ENCODE data around the gene CD8A.
"Not testable (repeated sequence)": the region's sequence is repeated elsewhere in the genome, so short reads cannot be mapped to it uniquely, and the experiment has no call there.

Gene CD8A

GRCh38 chr2:86790676-86791572 is at the start of gene CD8A:
Gene CD8A (minus strand): TSS chr2:86790913. CDS start chr2:86790825, 88 bp downstream.
- DNase-seq, result no peak

- not testable (repeated sequence) for DNase-seq
Observed at GRCh38 chr2:86839871-86840548, 49.3 kb upstream of the CD8A start.

GRCh38 chr2:86839455-86839854 is 48.7 kb upstream of the CD8A start:
- DNase-seq, result not testable (repeated sequence)

- DNase-seq, result not testable (repeated sequence)
Observed at GRCh38 chr2:86837714-86838113, 47.0 kb upstream of the CD8A start.

GRCh38 chr2:86836915-86837695 is 46.4 kb upstream of the CD8A start:
- not testable (repeated sequence) for DNase-seq

GRCh38 chr2:86835548-86835889 is 44.8 kb upstream of the CD8A start:
- not testable (repeated sequence) for DNase-seq

- DNase-seq, result no peak
Observed at GRCh38 chr2:86833315-86833714, 42.6 kb upstream of the CD8A start.

DNA sequence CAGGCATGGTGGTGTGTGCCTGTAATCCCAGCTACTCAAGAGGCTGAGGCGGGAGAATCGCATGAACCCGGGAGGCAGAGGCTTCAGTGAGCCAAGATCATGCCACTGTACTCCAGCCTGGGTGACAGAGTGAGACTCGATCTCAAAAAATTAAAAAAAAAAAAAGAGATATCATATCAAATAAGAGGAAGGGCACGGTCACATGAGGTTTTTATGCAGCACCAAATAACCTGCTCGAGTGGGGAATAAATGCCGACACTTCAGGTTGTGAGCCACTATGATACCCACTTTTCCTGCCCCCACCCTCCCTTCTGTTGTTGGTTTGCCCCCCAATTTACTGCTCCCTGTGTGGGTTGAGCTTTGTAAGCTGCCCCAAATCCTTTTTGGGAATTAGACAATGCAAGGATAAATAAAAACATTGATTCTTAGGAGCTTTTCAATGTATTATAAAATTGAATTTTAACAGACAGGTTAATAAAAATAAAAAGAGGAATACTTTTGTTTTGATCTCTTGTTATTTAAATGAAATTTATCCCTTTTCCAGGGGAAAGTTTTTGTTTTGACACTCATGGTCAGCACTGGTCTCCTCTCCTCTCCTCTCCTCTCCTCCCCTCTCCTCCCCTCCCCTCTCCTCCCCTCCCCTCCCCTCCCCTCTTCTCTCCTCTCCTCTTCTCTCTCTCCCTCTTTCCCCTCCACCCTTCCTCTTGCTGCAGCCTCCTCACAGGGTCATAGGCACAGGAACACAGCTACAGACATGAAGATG is 41.8 kb upstream of the CD8A start:
- DNase-seq, result no peak

DNA sequence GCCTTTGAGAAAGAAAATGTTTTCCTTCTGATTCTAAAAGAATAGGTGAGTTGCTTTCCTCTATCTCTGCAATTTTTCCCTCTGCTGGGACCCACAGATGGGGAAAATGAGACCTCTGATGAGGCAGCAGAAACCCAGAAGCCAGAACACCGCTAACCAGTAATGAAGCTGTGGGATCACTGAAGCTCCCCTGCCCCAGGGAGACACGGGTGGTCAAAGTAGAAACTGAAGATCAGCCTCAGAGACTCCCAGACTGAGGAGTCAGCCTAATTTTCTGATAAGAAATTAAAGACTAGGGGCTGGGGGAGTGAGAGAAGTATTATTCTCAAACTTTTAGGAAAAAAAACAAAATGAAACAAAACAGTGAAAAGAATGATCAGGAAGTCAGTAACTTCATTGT is 40.8 kb upstream of the CD8A start:
- no peak for DNase-seq

DNA sequence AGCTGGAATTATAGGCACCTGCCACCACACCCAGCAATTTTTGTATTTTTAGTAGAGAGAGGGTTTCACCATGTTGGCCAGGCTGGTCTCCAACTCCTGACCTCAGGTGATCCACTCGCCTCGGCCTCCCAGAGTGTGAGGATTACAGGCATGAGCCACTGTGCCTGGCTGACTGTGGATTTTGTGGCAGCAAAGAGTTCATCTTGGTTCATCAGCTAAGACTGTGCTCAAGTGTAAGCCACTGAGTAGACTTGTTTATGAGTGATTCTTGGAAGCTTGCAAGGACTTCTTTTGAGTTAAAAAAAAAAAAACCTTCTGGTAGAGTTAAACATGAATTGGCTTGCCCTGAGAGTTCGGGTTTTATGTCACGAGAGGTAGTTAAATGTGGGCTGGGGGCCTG is 36.2 kb upstream of the CD8A start:
- DNase-seq, result no peak

DNA sequence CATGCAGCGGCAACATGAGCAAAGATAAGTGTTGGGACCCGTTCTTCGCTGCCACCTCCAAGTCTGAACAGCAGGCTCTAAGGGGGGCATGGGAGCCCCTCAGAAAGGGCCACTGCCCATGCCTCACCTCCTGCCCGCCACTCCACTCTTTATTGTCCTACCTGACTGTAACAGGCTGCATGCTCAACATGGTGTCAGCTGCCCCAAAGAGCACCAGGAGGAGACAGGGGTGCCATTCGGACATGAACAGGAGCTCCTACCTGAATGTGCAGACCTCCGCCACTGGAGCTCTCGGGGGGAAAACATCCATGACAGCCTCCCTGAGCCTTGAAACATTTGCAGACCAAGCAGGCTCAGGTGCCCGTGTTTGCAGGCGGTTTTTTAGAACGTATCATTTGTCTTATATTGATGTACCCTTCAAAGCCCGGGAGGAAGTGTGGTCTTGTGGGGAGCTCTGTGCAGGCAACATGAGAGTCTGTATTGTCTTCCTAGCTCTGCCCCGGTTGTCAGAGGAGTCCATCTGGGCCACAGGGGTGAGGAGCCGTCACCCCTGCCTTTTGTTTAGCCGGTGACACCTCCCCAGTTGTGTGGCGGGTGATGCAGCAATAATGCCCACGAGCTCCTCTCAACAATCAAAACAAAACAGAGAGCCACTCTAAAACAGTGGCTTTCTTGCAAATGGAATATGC is 35.1 kb upstream of the CD8A start:
- DNase-seq, result no peak

DNA sequence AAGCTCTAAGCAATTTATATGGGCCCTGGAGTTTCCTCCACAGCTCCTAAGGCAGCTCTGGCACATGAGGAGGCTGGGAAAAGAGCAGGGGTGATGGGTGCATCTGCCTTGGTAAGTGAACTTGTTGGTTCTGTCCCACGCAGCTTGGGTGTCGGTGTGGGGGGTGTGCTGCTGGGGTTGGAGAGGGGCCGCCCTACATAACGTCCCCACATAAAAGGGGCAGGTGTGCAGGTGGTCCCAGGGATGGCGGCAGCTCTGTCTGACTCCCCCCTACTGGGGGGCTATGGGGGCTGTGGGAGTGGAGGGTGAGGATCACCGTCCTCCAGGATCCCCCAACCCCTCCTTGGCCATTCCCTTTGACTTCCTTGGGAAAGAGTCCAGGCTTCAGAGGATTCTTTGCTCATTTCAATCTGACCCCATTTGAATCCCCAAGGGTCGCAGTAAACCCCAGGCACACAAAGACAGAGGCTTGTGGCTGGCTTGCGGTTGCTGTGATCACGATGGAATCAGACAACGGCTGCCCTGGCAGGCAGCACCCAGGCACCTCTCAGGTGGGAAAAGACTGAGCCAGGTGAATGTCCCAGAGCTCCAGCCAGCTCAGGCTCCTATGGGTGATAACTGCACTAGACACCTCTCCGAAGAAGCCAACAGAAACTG is 34.5 kb upstream of the CD8A start:
- no peak for DNase-seq

DNA sequence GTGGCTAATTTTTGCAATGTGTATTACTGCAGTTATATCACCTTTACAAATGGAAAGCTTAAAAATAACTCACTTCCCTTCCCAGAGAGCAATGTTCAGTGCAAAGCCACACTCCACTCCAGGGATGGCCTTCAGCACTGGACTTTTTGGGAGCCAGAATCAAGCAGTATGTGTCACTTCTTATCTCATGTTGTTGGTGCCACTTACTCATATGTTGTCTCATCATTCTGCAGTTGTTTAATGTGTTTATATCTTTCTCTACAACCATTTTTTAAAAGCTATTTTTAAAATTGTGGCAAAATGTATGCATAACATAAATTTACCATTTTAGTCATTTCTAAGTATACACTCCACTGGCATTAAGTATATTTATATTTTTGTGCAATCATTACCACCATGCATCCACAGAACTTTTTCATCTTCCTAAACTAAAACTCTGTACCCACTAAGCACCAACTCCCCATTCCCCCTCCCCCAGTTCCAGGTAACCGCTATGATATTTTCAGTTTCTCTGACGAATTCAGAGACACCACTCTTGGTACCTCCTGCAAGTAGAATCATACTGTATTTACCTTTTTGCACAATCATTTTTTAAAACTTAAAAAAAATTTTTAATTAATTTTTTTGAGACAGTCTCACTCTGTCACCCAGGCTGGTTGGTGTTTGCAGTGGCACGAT is 32.1 kb upstream of the CD8A start:
- no peak for DNase-seq

- DNase-seq, result no peak
Observed at GRCh38 chr2:86821842-86822241, 31.1 kb upstream of the CD8A start.

- DNase-seq, result no peak
Observed at GRCh38 chr2:86821306-86821705, 30.6 kb upstream of the CD8A start.

DNA sequence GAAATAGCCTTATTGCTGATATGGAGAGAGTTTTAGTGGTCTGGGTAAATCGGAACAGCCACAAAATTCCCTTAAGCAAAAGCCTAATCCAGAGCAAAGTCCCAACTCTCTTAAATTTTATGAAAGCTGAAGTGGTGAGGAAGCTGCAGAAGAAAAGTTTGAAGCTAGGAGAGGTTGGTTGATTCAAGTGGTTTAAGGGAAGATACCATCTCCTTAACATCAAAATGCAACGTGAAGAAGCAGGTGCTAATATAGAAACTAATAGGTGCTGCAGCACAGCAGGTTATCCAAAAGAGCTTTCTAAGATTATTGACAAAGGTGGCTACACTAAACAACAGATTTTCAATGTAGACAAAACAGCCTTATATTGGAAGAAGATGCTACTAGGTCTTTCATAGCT is 28.2 kb upstream of the CD8A start:
- no peak for DNase-seq

- no peak for DNase-seq
Observed at GRCh38 chr2:86818114-86818801, 27.5 kb upstream of the CD8A start.

DNA sequence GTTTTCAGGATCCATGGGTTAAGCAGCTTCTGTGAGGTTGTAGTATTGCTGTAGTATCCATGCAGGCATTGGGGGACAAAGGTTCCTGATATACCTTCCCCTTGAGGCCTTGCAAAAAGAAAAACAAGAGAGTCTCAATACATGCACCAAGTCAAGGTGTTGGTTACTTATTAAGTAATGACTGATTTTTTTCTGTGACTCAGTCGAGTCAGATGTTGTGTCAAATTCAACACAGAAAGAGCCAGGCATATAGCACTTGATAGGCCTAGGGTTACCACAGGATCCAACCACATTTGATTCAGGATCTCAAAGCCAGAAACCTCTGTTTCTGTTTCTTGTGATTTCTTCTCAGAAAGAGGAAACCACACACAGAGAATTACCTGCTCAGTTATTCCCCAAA is 24.9 kb upstream of the CD8A start:
- no peak for DNase-seq

DNA sequence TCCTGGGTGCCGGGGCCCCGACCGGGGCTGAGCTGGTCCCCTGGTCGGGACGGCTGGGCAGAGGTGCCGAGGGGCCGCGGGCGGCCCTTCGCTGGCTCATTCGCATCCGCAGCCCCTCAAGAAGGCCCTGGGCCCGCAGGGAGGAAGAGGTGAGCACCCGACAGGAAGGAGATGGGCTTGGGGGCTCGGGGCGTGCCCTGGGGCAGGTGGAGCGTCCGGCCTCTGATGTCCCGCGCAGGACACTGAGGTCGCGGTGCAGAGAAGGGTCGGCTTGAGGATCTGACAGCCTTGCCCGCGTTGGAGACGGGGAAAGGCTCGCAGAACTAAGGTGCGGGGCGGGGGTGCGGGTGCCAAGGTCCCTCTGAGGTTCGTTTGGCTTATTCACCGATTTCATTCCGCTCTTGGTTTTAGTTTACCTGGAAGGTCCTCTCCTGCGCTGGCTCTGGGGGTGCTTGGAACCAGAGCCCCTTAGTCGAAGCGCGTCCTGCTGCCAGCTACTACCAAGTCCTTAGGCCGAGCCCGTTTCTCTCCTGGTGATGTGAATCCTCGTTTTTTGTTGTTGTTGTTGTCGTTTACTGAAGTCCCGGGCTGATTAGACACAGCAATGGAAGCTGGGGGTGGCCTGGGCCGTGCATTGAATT is 18.9 kb upstream of the CD8A start:
- no peak for DNase-seq

Data from NCI-H526 treated with DMSO at 0.1 percent for 48 hours (cell line).